Tibial nerve (tissue), 4 donors: ENCODE data around the gene DCP1B. TPM values are rescaled to one million over a fixed set of nuclear protein-coding genes. Genes with fewer than 3 reads are reported as not detected.
"Not testable (repeated sequence)": the region's sequence is repeated elsewhere in the genome, so short reads cannot be mapped to it uniquely, and the experiment has no call there.

ENCODE experiments used
- DNase-seq, 2 donors: peaks; one replicate each; pipeline ENCODE4 v3.0.0-alpha.2; 2019; ENCODE audit warnings: low spot score in 2 of 2
- H3K27ac ChIP-seq, 4 donors: fragments of 200-600 bp; sonication (generic) in 3 of 4; one replicate each; pipeline ENCODE4 v1.5.1; 2017 to 2019; ENCODE audit warnings: mild to moderate bottlenecking in 1 of 4
- H3K27me3 ChIP-seq, 2 donors: fragments of 200-600 bp; sonication (generic) in 1 of 2; one replicate each; pipeline versions ENCODE4 v1.5.1 to v1.6.0; 2017 to 2019
- H3K36me3 ChIP-seq, 3 donors: fragments of 200-600 bp; sonication (generic); one replicate each; pipeline ENCODE4 v1.5.1; 2018 to 2019
- H3K4me1 ChIP-seq, 4 donors: fragments of 200-600 bp; sonication (generic) in 3 of 4; one replicate each; pipeline ENCODE4 v1.5.1; 2017 to 2019
- H3K4me3 ChIP-seq, 4 donors: fragments of 200-600 bp; sonication (generic) in 3 of 4; one replicate each; pipeline ENCODE4 v1.5.1; 2017 to 2019; ENCODE audit warnings: mild to moderate bottlenecking in 1 of 4, moderate library complexity in 1 of 4
- H3K9me3 ChIP-seq, 4 donors: fragments of 200-600 bp; sonication (generic) in 3 of 4; one replicate each; pipeline ENCODE4 v1.5.1; 2017 to 2019
- CTCF ChIP-seq, 5 experiments: fragments of 200-600 bp in 3 of 5; fragments of 450-650 bp in 2 of 5; sonication (generic) in 3 of 5; IDR thresholded peaks; one replicate each; pipeline ENCODE4 v1.5.1; 2016 to 2019; ENCODE audit warnings: antibody characterized with exemption in 5 of 5, mild to moderate bottlenecking in 3 of 5, moderate library complexity in 2 of 5
- EP300 ChIP-seq, 2 donors: sonication (generic); formaldehyde crosslinking; IDR thresholded peaks; one replicate each; pipeline ENCODE4 v1.6.1; 2017; ENCODE audit warnings: antibody characterized with exemption in 2 of 2, mild to moderate bottlenecking in 1 of 2
- POLR2A ChIP-seq, 2 donors: fragments of 450-650 bp; IDR thresholded peaks; one replicate each; pipeline ENCODE4 v1.6.1; 2017; ENCODE audit warnings: antibody characterized with exemption in 2 of 2, mild to moderate bottlenecking in 2 of 2, moderate library complexity in 2 of 2
- WGBS, 2 donors: methylation state at CpG; one replicate each; pipeline ENCODE4 v1.1.5; 2018; 5-methylcytosine and 5-hydroxymethylcytosine counted together
- total RNA-seq, 4 donors: library from RNA; depleted of rRNA; stranded (reverse); fragments of >200 nt; gene quantifications; one replicate each; pipeline ENCODE4 v1.1.0, GENCODE V29; 2016

DCP1B gene
- total RNA-seq, 4 donors from 2014 or later: 7.5 to 21.0 (median 13.3) TPM

- Histone ChIP-seq H3K9me3 (no peaks in the 10 kb centered on the region), H3K4me3 (no peak overlapping the region), H3K4me1 (peaks cover 0 to 26% (median 4%) of the 10 kb centered on the region in 4 donors), H3K27ac (peak overlapping the region in 3 of 4 donors; percentile 42 to 82 (median 74)), H3K27me3 (no peaks in the 10 kb centered on the region), H3K36me3 (peaks cover 0 to 96% (median 6%) of the 10 kb centered on the region in 3 donors)
- TF ChIP-seq EP300 (IDR thresholded peaks at IDR 0.05) (no peak), POLR2A (IDR thresholded peaks at IDR 0.05) (no peak), CTCF (IDR thresholded peaks at IDR 0.05) (no peak)
- DNase-seq: no peak
- 63 to 67% methylated on average over 15 of the region's 15 CpGs for WGBS, 2 donors
These were observed 54.3 kb downstream of the DCP1B start for GRCh38 chr12:1949771-1950470.

- WGBS, 2 donors: 94 to 99% methylated on average over 11 of the region's 11 CpGs
- Histone ChIP-seq H3K9me3 (no peaks in the 10 kb centered on the region), H3K36me3 (peaks cover 0 to 97% (median 3%) of the 10 kb centered on the region in 3 donors), H3K4me3 (no peak overlapping the region), H3K27ac (peak overlapping the region in 2 of 4 donors; percentile 74 to 78), H3K4me1 (peaks cover 0 to 26% (median 4%) of the 10 kb centered on the region in 4 donors), H3K27me3 (no peaks in the 10 kb centered on the region)
- no peak for DNase-seq
- no peak for TF ChIP-seq POLR2A (IDR thresholded peaks at IDR 0.05)
- no peak for TF ChIP-seq CTCF (IDR thresholded peaks at IDR 0.05)
- no peak for TF ChIP-seq EP300 (IDR thresholded peaks at IDR 0.05)
These were observed 55.4 kb downstream of the DCP1B start for GRCh38 chr12:1948883-1949282.

GRCh38 chr12:1947081-1947480 is 57.2 kb downstream of the DCP1B start:
- TF ChIP-seq POLR2A (IDR thresholded peaks at IDR 0.05) (no peak), EP300 (IDR thresholded peaks at IDR 0.05) (no peak), CTCF (IDR thresholded peaks at IDR 0.05) (no peak)
- 0 to 21% methylated on average over 1 of the region's 1 CpG for WGBS, 2 donors
- peak overlapping the region in 2 of 4 donors; percentile 74 to 79 for H3K27ac ChIP-seq

GRCh38 chr12:1946296-1946695 is 58.0 kb downstream of the DCP1B start:
- no peak for DNase-seq
- peaks cover 0 to 26% (median 4%) of the 10 kb centered on the region in 4 donors for H3K4me1 ChIP-seq
- no peaks in the 10 kb centered on the region for H3K27me3 ChIP-seq
- H3K27ac ChIP-seq: peak overlapping the region in 3 of 4 donors; percentile 15 to 79 (median 74)
- WGBS, 2 donors: 72 to 78% methylated on average over 3 of the region's 3 CpGs
- no peaks in the 10 kb centered on the region for H3K9me3 ChIP-seq
- TF ChIP-seq EP300 (IDR thresholded peaks at IDR 0.05): no peak
- TF ChIP-seq CTCF (IDR thresholded peaks at IDR 0.05): no peak
- no peak for TF ChIP-seq POLR2A (IDR thresholded peaks at IDR 0.05)
- no peak overlapping the region for H3K4me3 ChIP-seq
- H3K36me3 ChIP-seq: peaks cover 0 to 75% (median 6%) of the 10 kb centered on the region in 3 donors

More at GRCh38 chr12:1947081-1947480, 57.2 kb downstream of the DCP1B start:
- no peaks in the 10 kb centered on the region for H3K9me3 ChIP-seq
- no peak for DNase-seq
- peaks cover 0 to 79% (median 3%) of the 10 kb centered on the region in 3 donors for H3K36me3 ChIP-seq
- no peak overlapping the region for H3K4me3 ChIP-seq
- H3K4me1 ChIP-seq: peaks cover 0 to 26% (median 4%) of the 10 kb centered on the region in 4 donors
- no peaks in the 10 kb centered on the region for H3K27me3 ChIP-seq

GRCh38 chr12:1945502-1945901 is 58.8 kb downstream of the DCP1B start:
- H3K27me3 ChIP-seq, DNase-seq, H3K4me3 ChIP-seq, H3K9me3 ChIP-seq: not testable (repeated sequence)
- H3K27ac ChIP-seq: peak overlapping the region in 1 of 4 donors; percentile 74
- H3K36me3 ChIP-seq: peaks cover 0 to 75% (median 6%) of the 10 kb centered on the region in 3 donors
- WGBS, 2 donors: 95 to 99% methylated on average over 5 of the region's 5 CpGs
- H3K4me1 ChIP-seq: peaks cover 0 to 23% (median 1%) of the 10 kb centered on the region in 4 donors
